Activated naive CD8-positive, alpha-beta T cell treated with anti-CD3 and anti-CD28 coated beads for 36 hours (primary cell): ENCODE results near the gene RPL36A. TPM values are rescaled to one million over a fixed set of nuclear protein-coding genes. Genes with fewer than 3 reads are reported as not detected.
A peak's percentile ranks its signal among the peaks of the same experiment; 100 is the strongest.

Experiments used
- DNase-seq: peaks from one replicate; pipeline ENCODE4 v3.0.0; 2021
- H3K27ac Mint-ChIP-seq: one replicate; pipeline ENCODE4 v1.8.0; 2022; ENCODE audit warnings: mild to moderate bottlenecking, moderate library complexity, mixed read lengths
- H3K27me3 Mint-ChIP-seq: one replicate; pipeline ENCODE4 v1.8.0; 2022; ENCODE audit warnings: mild to moderate bottlenecking, mixed read lengths
- H3K36me3 Mint-ChIP-seq: one replicate; pipeline ENCODE4 v1.8.0; 2021; ENCODE audit warnings: mild to moderate bottlenecking, mixed read lengths
- H3K4me1 Mint-ChIP-seq: one replicate; pipeline ENCODE4 v1.8.0; 2021; ENCODE audit warnings: mixed read lengths
- H3K4me3 Mint-ChIP-seq: one replicate; pipeline ENCODE4 v1.8.0; 2022; ENCODE audit warnings: mild to moderate bottlenecking, moderate library complexity, mixed read lengths
- H3K9me3 Mint-ChIP-seq: one replicate; pipeline ENCODE4 v1.8.0; 2022; ENCODE audit warnings: mixed read lengths
- total RNA-seq, 2 experiments: library from RNA; stranded (reverse); gene quantifications; one replicate each; pipeline ENCODE4 v1.2.3, GENCODE V29; 2021

The RPL36A gene
- total RNA-seq, 2 experiments from 2014 or later, result 329 to 361 TPM

GRCh38 chrX:101383679-101384205 lies 7.1 kb upstream of the RPL36A start:
- H3K27ac Mint-ChIP-seq, result no peak overlapping the region
- no peak overlapping the region for H3K4me3 Mint-ChIP-seq
- H3K36me3 Mint-ChIP-seq, result no peaks in the 10 kb centered on the region
- H3K27me3 Mint-ChIP-seq, result no peaks in the 10 kb centered on the region
- H3K9me3 Mint-ChIP-seq, result no peaks in the 10 kb centered on the region
- peaks cover 8% of the 10 kb centered on the region for H3K4me1 Mint-ChIP-seq
- no peak for DNase-seq

GRCh38 chrX:101385026-101385684 lies 5.7 kb upstream of the RPL36A start:
- H3K4me3 Mint-ChIP-seq, result no peak overlapping the region
- no peaks in the 10 kb centered on the region for H3K27me3 Mint-ChIP-seq
- no peak overlapping the region for H3K27ac Mint-ChIP-seq
- no peaks in the 10 kb centered on the region for H3K36me3 Mint-ChIP-seq
- no peaks in the 10 kb centered on the region for H3K9me3 Mint-ChIP-seq
- DNase-seq, result no peak
- peaks cover 8% of the 10 kb centered on the region for H3K4me1 Mint-ChIP-seq

GRCh38 chrX:101385795-101386541 lies 4.8 kb upstream of the RPL36A start, which contains the start of gene BTK:
Gene BTK, minus strand, starts transcription at chrX:101386191. Its CDS starts 10,907 bp downstream, at chrX:101375284.
- Mint-ChIP-seq H3K27ac (peak within 1 kb of the TSS; percentile 74), H3K27me3 (peaks cover 2% of the 10 kb centered on the region), H3K4me3 (peak within 1 kb of the TSS; percentile 61), H3K9me3 (no peaks in the 10 kb centered on the region), H3K36me3 (peaks cover 2% of the 10 kb centered on the region), H3K4me1 (peaks cover 8% of the 10 kb centered on the region)
- DNase-seq, result no peak

GRCh38 chrX:101386542-101386885 lies 4.3 kb upstream of the RPL36A start:
- H3K4me1 Mint-ChIP-seq, result peaks cover 8% of the 10 kb centered on the region
- H3K27ac Mint-ChIP-seq, result peak overlapping the region; percentile 74
- H3K9me3 Mint-ChIP-seq, result no peaks in the 10 kb centered on the region
- H3K27me3 Mint-ChIP-seq, result peaks cover 4% of the 10 kb centered on the region
- H3K4me3 Mint-ChIP-seq, result peak overlapping the region; percentile 61
- no peak for DNase-seq
- H3K36me3 Mint-ChIP-seq, result peaks cover 8% of the 10 kb centered on the region

GRCh38 chrX:101388604-101389003 lies 2.2 kb upstream of the RPL36A start:
- Mint-ChIP-seq H3K4me3 (no peak overlapping the region), H3K36me3 (peaks cover 29% of the 10 kb centered on the region), H3K27ac (no peak overlapping the region), H3K27me3 (peaks cover 4% of the 10 kb centered on the region), H3K4me1 (peaks cover 13% of the 10 kb centered on the region), H3K9me3 (no peaks in the 10 kb centered on the region)
- DNase-seq, result no peak

GRCh38 chrX:101391831-101392230 lies 1.0 kb downstream of the RPL36A start:
- no peak for DNase-seq
- Mint-ChIP-seq H3K27me3 (peaks cover 4% of the 10 kb centered on the region), H3K27ac (peak overlapping the region; percentile 98), H3K4me1 (peaks cover 18% of the 10 kb centered on the region), H3K36me3 (peaks cover 37% of the 10 kb centered on the region), H3K9me3 (no peaks in the 10 kb centered on the region), H3K4me3 (peak overlapping the region; percentile 95)

- Mint-ChIP-seq H3K4me1 (peaks cover 18% of the 10 kb centered on the region), H3K9me3 (no peaks in the 10 kb centered on the region), H3K36me3 (peaks cover 37% of the 10 kb centered on the region), H3K27ac (peak overlapping the region; percentile 98), H3K4me3 (peak overlapping the region; percentile 95), H3K27me3 (peaks cover 4% of the 10 kb centered on the region)
- no peak for DNase-seq
Measured at GRCh38 chrX:101393530-101394305, 2.9 kb downstream of the RPL36A start.

GRCh38 chrX:101394372-101394771 lies 3.6 kb downstream of the RPL36A start:
- peaks cover 18% of the 10 kb centered on the region for H3K4me1 Mint-ChIP-seq
- peak overlapping the region; percentile 98 for H3K27ac Mint-ChIP-seq
- peak overlapping the region; percentile 95 for H3K4me3 Mint-ChIP-seq
- H3K36me3 Mint-ChIP-seq, result peaks cover 38% of the 10 kb centered on the region
- no peaks in the 10 kb centered on the region for H3K9me3 Mint-ChIP-seq
- peaks cover 4% of the 10 kb centered on the region for H3K27me3 Mint-ChIP-seq
- DNase-seq, result no peak

- Mint-ChIP-seq H3K27ac (peak overlapping the region; percentile 66), H3K9me3 (no peaks in the 10 kb centered on the region), H3K4me1 (peaks cover 18% of the 10 kb centered on the region), H3K27me3 (peaks cover 4% of the 10 kb centered on the region), H3K36me3 (peaks cover 47% of the 10 kb centered on the region), H3K4me3 (peak overlapping the region; percentile 8)
- no peak for DNase-seq
Measured at GRCh38 chrX:101395789-101396188, 5.0 kb downstream of the RPL36A start.

- peaks cover 15% of the 10 kb centered on the region for H3K4me1 Mint-ChIP-seq
- H3K36me3 Mint-ChIP-seq, result peaks cover 31% of the 10 kb centered on the region
- H3K4me3 Mint-ChIP-seq, result no peak overlapping the region
- H3K27ac Mint-ChIP-seq, result no peak overlapping the region
- H3K27me3 Mint-ChIP-seq, result no peaks in the 10 kb centered on the region
- no peaks in the 10 kb centered on the region for H3K9me3 Mint-ChIP-seq
- DNase-seq, result no peak
Measured at GRCh38 chrX:101397779-101398178, 7.0 kb downstream of the RPL36A start.

- Mint-ChIP-seq H3K27ac (no peak overlapping the region), H3K9me3 (no peaks in the 10 kb centered on the region), H3K27me3 (no peaks in the 10 kb centered on the region), H3K4me1 (peaks cover 10% of the 10 kb centered on the region), H3K36me3 (peaks cover 22% of the 10 kb centered on the region), H3K4me3 (no peak overlapping the region)
- DNase-seq, result no peak
Measured at GRCh38 chrX:101398694-101399093, 7.9 kb downstream of the RPL36A start.

GRCh38 chrX:101399825-101400224 lies 9.0 kb downstream of the RPL36A start:
- DNase-seq, result no peak
- Mint-ChIP-seq H3K36me3 (peaks cover 17% of the 10 kb centered on the region), H3K4me3 (no peak overlapping the region), H3K9me3 (no peaks in the 10 kb centered on the region), H3K4me1 (peaks cover 10% of the 10 kb centered on the region), H3K27ac (no peak overlapping the region), H3K27me3 (no peaks in the 10 kb centered on the region)

- peak overlapping the region; percentile 97 for H3K4me3 Mint-ChIP-seq
- H3K36me3 Mint-ChIP-seq, result peaks cover 23% of the 10 kb centered on the region
- peak overlapping the region; percentile 98 for H3K27ac Mint-ChIP-seq
- peaks cover 20% of the 10 kb centered on the region for H3K4me1 Mint-ChIP-seq
- no peak for DNase-seq
- no peaks in the 10 kb centered on the region for H3K27me3 Mint-ChIP-seq
- no peaks in the 10 kb centered on the region for H3K9me3 Mint-ChIP-seq
Measured at GRCh38 chrX:101407167-101407747, 16.4 kb downstream of the RPL36A start.

- Mint-ChIP-seq H3K9me3 (no peaks in the 10 kb centered on the region), H3K4me3 (peak within 1 kb of the TSS; percentile 97), H3K36me3 (peaks cover 26% of the 10 kb centered on the region), H3K27me3 (no peaks in the 10 kb centered on the region), H3K27ac (peak within 1 kb of the TSS; percentile 98), H3K4me1 (peaks cover 24% of the 10 kb centered on the region)
- DNase-seq, result peak; percentile 83
Measured at GRCh38 chrX:101407748-101408531, 17.1 kb downstream of the RPL36A start, which contains the start of the genes GLA and HNRNPH2. Gene GLA, minus strand, starts transcription at chrX:101407925. Its CDS starts 22 bp downstream, at chrX:101407903. Gene HNRNPH2, plus strand, starts transcription at chrX:101408222. Its CDS starts 3,767 bp downstream, at chrX:101411989.
